Left lung (tissue), 14 donors: ENCODE results near the gene INTS1. TPM values are rescaled to one million over a fixed set of nuclear protein-coding genes. Genes with fewer than 3 reads are reported as not detected.
A peak's percentile ranks its signal among the peaks of the same experiment; 100 is the strongest.

Source experiments
- ATAC-seq: fragments of 200-7000 bp; cut with Tn5 transposase; one replicate; pipeline ENCODE4 v1.9.1; 2020; ENCODE audit warnings: moderate library complexity
- DNase-seq, 4 donors: peaks; one replicate each; pipeline ENCODE4 v3.0.0-alpha.2; 2013 to 2020
- H3K27ac ChIP-seq, 2 donors: fragments of 200-600 bp; sonication (generic) in 1 of 2; one replicate each; pipeline versions ENCODE4 v1.5.0 to v1.8.0; 2020 to 2021
- H3K27me3 ChIP-seq, 2 donors: fragments of 200-600 bp; sonication (generic) in 1 of 2; one replicate each; pipeline versions ENCODE4 v1.5.0 to v1.8.0; 2020 to 2021
- H3K36me3 ChIP-seq, 2 donors: fragments of 200-600 bp; sonication (generic) in 1 of 2; one replicate each; pipeline versions ENCODE4 v1.5.0 to v1.8.0; 2020 to 2021
- H3K4me1 ChIP-seq, 2 donors: fragments of 200-600 bp; one replicate each; pipeline ENCODE4 v1.8.0; 2021
- H3K4me3 ChIP-seq, 2 donors: fragments of 200-600 bp; sonication (generic) in 1 of 2; one replicate each; pipeline versions ENCODE4 v1.5.0 to v1.8.0; 2020 to 2021; ENCODE audit warnings: mild to moderate bottlenecking in 1 of 2
- H3K9me3 ChIP-seq, 2 donors: fragments of 200-600 bp; sonication (generic) in 1 of 2; one replicate each; pipeline versions ENCODE4 v1.5.0 to v1.8.0; 2020 to 2021
- CTCF ChIP-seq, 2 donors: fragments of 200-600 bp; sonication (generic) in 1 of 2; IDR thresholded peaks; one replicate each; pipeline versions ENCODE4 v1.5.0 to v1.8.0; 2021; ENCODE audit warnings: antibody characterized with exemption in 2 of 2
- intact Hi-C, 2 donors: fragments of 100-400 bp; cut with DNase I; formaldehyde crosslinking; loops; one replicate each; pipeline versions ENCODE4 v1.11.2 to v1.14.2; 2022
- long read RNA-seq, 12 donors: library from polyadenylated mRNA in 2 of 12; unstranded in 2 of 12; transcript quantifications; one replicate each; pipeline ENCODE4 v2.0.0 and lab custom pipeline, GENCODE V29; 2019 to 2026
- polyA plus RNA-seq, 6 donors: library from polyadenylated mRNA; unstranded; fragments of 120-200 nt; gene quantifications; one replicate each; pipeline ENCODE4 v1.2.1, GENCODE V29; 2013; ENCODE audit not compliant: insufficient read length in 6 of 6
- total RNA-seq, 2 donors: library from RNA; stranded (reverse); fragmentation: NEBNext Ultra II Directional; extraction: Animal tissue kit (Norgen Biotek cat#: 25700); gene quantifications; one replicate each; pipeline ENCODE4 v1.2.1, GENCODE V29; 2021
- donor health status: DM: no; HTN: yes; CAD: no.
- donor health status: DM: no; HTN: no; CAD: no.

Gene INTS1
- total RNA-seq: 10 to 100 TPM; 70.1 to 80.9 TPM
- polyA plus RNA-seq: 10 to 100 TPM; 51.3 to 66.2 (median 60.6) TPM
- long read RNA-seq, donor 1: 0 reads
- long read RNA-seq, donor 2, full-length matches to known transcripts: 1 of 1 reads
- long read RNA-seq, donor 2, partial matches to known transcripts: 0 of 1 reads
- long read RNA-seq, donor 2, other reads (novel, unspliced or antisense): 0 of 1 reads
- long read RNA-seq, donor 3, full-length matches to known transcripts: 1 of 1 reads
- long read RNA-seq, donor 3, partial matches to known transcripts: 0 of 1 reads
- long read RNA-seq, donor 3, other reads (novel, unspliced or antisense): 0 of 1 reads
- long read RNA-seq, donor 4, partial matches to known transcripts: 8 of 8 reads
- long read RNA-seq, donor 4, other reads (novel, unspliced or antisense): 0 of 8 reads
- long read RNA-seq, donor 5: 0 reads
- long read RNA-seq, donor 6, full-length matches to known transcripts: 1 of 1 reads
- long read RNA-seq, donor 6, partial matches to known transcripts: 0 of 1 reads
- long read RNA-seq, donor 6, other reads (novel, unspliced or antisense): 0 of 1 reads
- long read RNA-seq, donor 7, full-length matches to known transcripts: 1 of 1 reads
- long read RNA-seq, donor 7, partial matches to known transcripts: 0 of 1 reads
- long read RNA-seq, donor 7, other reads (novel, unspliced or antisense): 0 of 1 reads
- long read RNA-seq, donor 8, full-length matches to known transcripts: 1 of 8 reads
- long read RNA-seq, donor 8, partial matches to known transcripts: 7 of 8 reads
- long read RNA-seq, donor 8, other reads (novel, unspliced or antisense): 0 of 8 reads
- long read RNA-seq, donor 9: 0 reads
- long read RNA-seq, donor 10, partial matches to known transcripts: 8 of 10 reads
- long read RNA-seq, donor 10, other reads (novel, unspliced or antisense): 2 of 10 reads
- long read RNA-seq, donor 11: 0 reads
- long read RNA-seq, donor 12: 0 reads

DNA sequence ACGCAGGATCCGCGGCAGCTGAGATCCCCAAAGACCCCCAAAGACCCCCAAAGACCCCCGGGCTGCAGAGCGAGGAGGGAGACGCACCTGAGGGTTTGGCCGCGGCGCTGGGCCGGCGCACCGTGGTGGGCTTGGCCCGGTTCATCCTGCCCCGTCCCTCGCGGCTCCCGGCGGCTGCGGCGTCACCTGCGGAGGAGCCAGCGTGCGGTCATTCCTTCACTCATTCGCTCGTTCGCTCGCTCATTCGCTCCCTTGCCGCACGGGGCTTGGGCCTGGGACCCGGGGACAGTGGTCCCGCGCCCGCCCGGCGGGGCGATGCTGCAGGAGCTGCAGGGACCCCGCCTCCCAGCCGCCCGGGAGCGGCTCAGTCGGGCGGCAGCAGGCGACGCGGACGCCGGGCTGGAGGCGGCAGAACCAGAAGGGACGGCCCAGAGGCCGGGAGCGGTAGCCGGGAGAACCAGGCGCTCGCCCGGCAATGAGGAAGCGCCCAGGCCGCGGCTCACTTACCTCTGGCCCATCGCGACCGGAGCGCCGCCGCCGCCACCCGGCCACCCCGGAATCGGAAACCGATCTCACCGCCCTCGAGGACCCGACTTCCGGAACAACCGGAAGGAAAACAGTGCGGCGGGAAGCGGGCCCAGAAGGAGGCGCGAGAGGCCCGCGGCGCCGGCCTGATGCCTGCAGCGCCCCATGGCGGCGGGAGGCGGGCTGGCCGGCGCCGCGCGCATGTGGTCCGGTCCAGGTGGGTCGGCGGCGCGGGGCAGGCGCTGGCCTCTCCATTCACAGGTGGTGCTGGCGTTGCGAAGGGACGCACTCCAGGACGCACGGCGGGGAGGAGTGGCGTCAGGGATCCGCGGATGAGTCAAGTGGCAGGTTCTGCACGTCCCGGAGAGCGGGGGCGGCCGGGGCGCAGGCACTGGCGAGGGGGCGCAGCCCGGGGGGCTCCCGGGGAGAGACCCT lies at the start of gene INTS1:
Gene INTS1 (minus strand): TSS at position 574 of the 960 bp plus-strand sequence. CDS start 429 bp downstream, at position 145.
- H3K27me3 ChIP-seq: no peaks in the 10 kb centered on the region
- H3K36me3 ChIP-seq: peaks cover 0 to 39% of the 10 kb centered on the region in 2 donors
- ATAC-seq: peak; percentile 97
- H3K4me3 ChIP-seq: peak within 1 kb of the TSS; percentile 85 to 100
- H3K9me3 ChIP-seq: no peaks in the 10 kb centered on the region
- intact Hi-C loops: no loop called here
- peaks cover 8 to 43% of the 10 kb centered on the region in 2 donors for H3K4me1 ChIP-seq
- peak; percentile 84 to 98 (median 94) for DNase-seq
- TF ChIP-seq CTCF (IDR thresholded peaks at IDR 0.05): peak; percentile 88 to 94
- peak within 1 kb of the TSS; percentile 67 to 82 for H3K27ac ChIP-seq

- Histone ChIP-seq H3K27me3 (no peaks in the 10 kb centered on the region), H3K36me3 (peaks cover 0 to 3% of the 10 kb centered on the region in 2 donors), H3K9me3 (no peaks in the 10 kb centered on the region), H3K4me1 (peaks cover 5 to 9% of the 10 kb centered on the region in 2 donors), H3K4me3 (no peak overlapping the region), H3K27ac (no peak overlapping the region)
- ATAC-seq: no peak
- no peak for TF ChIP-seq CTCF (IDR thresholded peaks at IDR 0.05)
- intact Hi-C loops: no loop called here
- DNase-seq: peak in 1 of 4 donors; percentile 73
Observed at GRCh38 chr7:1553512-1554210, 49.5 kb upstream of the INTS1 start.

GRCh38 chr7:1552200-1552599 lies 48.0 kb upstream of the INTS1 start:
- TF ChIP-seq CTCF (IDR thresholded peaks at IDR 0.05): no peak
- Histone ChIP-seq H3K27ac (no peak overlapping the region), H3K4me1 (peaks cover 5 to 9% of the 10 kb centered on the region in 2 donors), H3K9me3 (no peaks in the 10 kb centered on the region), H3K36me3 (peaks cover 0 to 3% of the 10 kb centered on the region in 2 donors), H3K27me3 (no peaks in the 10 kb centered on the region), H3K4me3 (no peak overlapping the region)
- ATAC-seq: no peak
- intact Hi-C loops: no loop called here
- no peak for DNase-seq

GRCh38 chr7:1550846-1551155 lies 46.6 kb upstream of the INTS1 start:
- H3K27me3 ChIP-seq: no peaks in the 10 kb centered on the region
- TF ChIP-seq CTCF (IDR thresholded peaks at IDR 0.05): no peak
- H3K36me3 ChIP-seq: peaks cover 0 to 3% of the 10 kb centered on the region in 2 donors
- intact Hi-C loops: no loop called here
- H3K27ac ChIP-seq: no peak overlapping the region
- H3K9me3 ChIP-seq: no peaks in the 10 kb centered on the region
- H3K4me1 ChIP-seq: peaks cover 3 to 7% of the 10 kb centered on the region in 2 donors
- DNase-seq: no peak
- no peak for ATAC-seq
- no peak overlapping the region for H3K4me3 ChIP-seq
